K562 (cell line): ENCODE results near the gene BBS1. TPM values are rescaled to one million over a fixed set of nuclear protein-coding genes. Genes with fewer than 3 reads are reported as not detected.

Experiments used
- CC2D1A ChIP-seq: fragments of 450-650 bp; IDR thresholded peaks from 2 replicates; pipeline ENCODE4 v1.6.1; 2017; ENCODE audit warnings: mild to moderate bottlenecking
- GABPA ChIP-seq: fragments of 200-800 bp; sonication (Bioruptor generic); conservative IDR thresholded peaks from 2 replicates; pipeline ENCODE4 v1.6.1; 2016; ENCODE audit warnings: low read depth, missing genetic modification characterization, missing compliant biosample characterization
- KLF16 ChIP-seq: IDR thresholded peaks from 2 replicates; pipeline ENCODE4 v1.6.1; 2016; ENCODE audit warnings: antibody characterized with exemption
- LARP7 ChIP-seq: fragments of 450-650 bp; IDR thresholded peaks from 2 replicates; pipeline ENCODE4 v1.6.1; 2016
- MECOM ChIP-seq: fragments of 250-450 bp; sonication (Bioruptor Pico); IDR thresholded peaks from 2 replicates; pipeline ENCODE4 v1.8.0; 2022; ENCODE audit warnings: inconsistent platforms
- NR3C1 ChIP-seq: sonication (generic); formaldehyde crosslinking; IDR thresholded peaks from 2 replicates; pipeline ENCODE4 v1.8.1; 2022; ENCODE audit warnings: missing genetic modification reagents
- PCBP1 ChIP-seq: fragments of 200-400 bp; formaldehyde crosslinking; IDR thresholded peaks from 2 replicates; pipeline ENCODE4 v1.6.1; 2018; ENCODE audit warnings: mild to moderate bottlenecking, low read depth, low read length; ENCODE audit not compliant: poor library complexity, severe bottlenecking
- POLR2AphosphoS5 ChIP-seq: IDR thresholded peaks from 2 replicates; pipeline ENCODE4 v1.6.1; 2011; ENCODE audit warnings: mild to moderate bottlenecking, low read depth, low read length, moderate library complexity; ENCODE audit not compliant: control insufficient read depth, insufficient read depth
- PRMT5 ChIP-seq: sonication (generic); formaldehyde crosslinking; IDR thresholded peaks from 2 replicates; pipeline ENCODE4 v1.5.0; 2020; ENCODE audit warnings: missing genetic modification reagents
- SP2 ChIP-seq: IDR thresholded peaks from 2 replicates; pipeline ENCODE4 v1.6.1; 2011; ENCODE audit warnings: mild to moderate bottlenecking, low read depth, low read length, moderate library complexity; ENCODE audit not compliant: poor library complexity, severe bottlenecking; ENCODE audit errors: extremely low read depth
- SREBF2 ChIP-seq: sonication (generic); formaldehyde crosslinking; IDR thresholded peaks from 2 replicates; pipeline ENCODE4 v1.4.0; 2020; ENCODE audit warnings: mild to moderate bottlenecking, missing genetic modification reagents
- SUPT5H ChIP-seq: fragments of 450-650 bp; IDR thresholded peaks from 2 replicates; pipeline ENCODE4 v1.6.1; 2016
- TARDBP ChIP-seq: fragments of 450-650 bp; IDR thresholded peaks from 2 replicates; pipeline ENCODE4 v1.6.1; 2016
- WHSC1 ChIP-seq: IDR thresholded peaks from one replicate; pipeline ENCODE4 v1.6.1; 2012; ENCODE audit warnings: low read length, control low read depth, inconsistent platforms
- ZFX ChIP-seq: sonication (generic); formaldehyde crosslinking; IDR thresholded peaks from 2 replicates; pipeline ENCODE4 v1.8.0; 2022; ENCODE audit warnings: mild to moderate bottlenecking, missing genetic modification reagents, moderate library complexity
- ZNF507 ChIP-seq: conservative IDR thresholded peaks from 2 replicates; pipeline ENCODE4 v1.6.1; 2017; ENCODE audit warnings: missing genetic modification characterization, missing compliant biosample characterization
- polyA plus RNA-seq, 8 experiments: library from polyadenylated mRNA; depleted of rRNA in 4 of 8; stranded (reverse) in 5 of 8; unstranded in 3 of 8; fragments of >200 nt; fragmentation: Nextera tagmentation in 2 of 8; fragmentation: Illumina TruSeq in 1 of 8; extraction: Ambion mirVana in 2 of 8; extraction: Trizol in 1 of 8; gene quantifications; 2 replicates each; pipeline versions ENCODE4 v1.2.1 to v1.2.3, GENCODE V29; 2011 to 2014; ENCODE audit warnings: inconsistent platforms in 1 of 8, missing spikeins in 1 of 8
- total RNA-seq, 7 experiments: library from RNA; depleted of rRNA in 6 of 7; stranded (reverse); fragments of >200 nt in 6 of 7; fragmentation: Illumina TruSeq in 2 of 7; extraction: Trizol in 2 of 7; gene quantifications; 2 replicates each; pipeline versions ENCODE4 v1.2.1 to v1.2.3, GENCODE V29; 2011 to 2021; ENCODE audit warnings: low replicate concordance in 1 of 7
- TF ChIP-seq, protein P1 (sequence below): sonication (generic); formaldehyde crosslinking; IDR thresholded peaks from 2 replicates; pipeline ENCODE4 v1.8.0; 2022; ENCODE audit warnings: mild to moderate bottlenecking, missing genetic modification reagents
- TF ChIP-seq, protein P2 (sequence below): fragments of 250-450 bp; sonication (Bioruptor Pico); IDR thresholded peaks from 2 replicates; pipeline ENCODE4 v1.4.0; 2020; ENCODE audit warnings: mild to moderate bottlenecking
- TF ChIP-seq, protein P3 (sequence below): sonication (generic); formaldehyde crosslinking; IDR thresholded peaks from 2 replicates; pipeline ENCODE4 v1.8.1; 2023; ENCODE audit warnings: mild to moderate bottlenecking, missing genetic modification reagents
- TF ChIP-seq, protein P4 (sequence below): fragments of 250-450 bp; sonication (Bioruptor Pico); IDR thresholded peaks from 2 replicates; pipeline ENCODE4 v1.8.0; 2022; ENCODE audit warnings: inconsistent platforms
- TF ChIP-seq, protein P5 (sequence below): fragments of 250-450 bp; sonication (Bioruptor Pico); IDR thresholded peaks from 2 replicates; pipeline ENCODE4 v1.8.0; 2022; ENCODE audit warnings: moderate library complexity, mild to moderate bottlenecking, inconsistent platforms

Gene BBS1
- total and polyA plus RNA-seq, 9 of the 15 experiments (the other 6 are each of a cell fraction or from before 2014, with no cell fraction given): 9.0 to 19.8 (median 12.1) TPM

DNA sequence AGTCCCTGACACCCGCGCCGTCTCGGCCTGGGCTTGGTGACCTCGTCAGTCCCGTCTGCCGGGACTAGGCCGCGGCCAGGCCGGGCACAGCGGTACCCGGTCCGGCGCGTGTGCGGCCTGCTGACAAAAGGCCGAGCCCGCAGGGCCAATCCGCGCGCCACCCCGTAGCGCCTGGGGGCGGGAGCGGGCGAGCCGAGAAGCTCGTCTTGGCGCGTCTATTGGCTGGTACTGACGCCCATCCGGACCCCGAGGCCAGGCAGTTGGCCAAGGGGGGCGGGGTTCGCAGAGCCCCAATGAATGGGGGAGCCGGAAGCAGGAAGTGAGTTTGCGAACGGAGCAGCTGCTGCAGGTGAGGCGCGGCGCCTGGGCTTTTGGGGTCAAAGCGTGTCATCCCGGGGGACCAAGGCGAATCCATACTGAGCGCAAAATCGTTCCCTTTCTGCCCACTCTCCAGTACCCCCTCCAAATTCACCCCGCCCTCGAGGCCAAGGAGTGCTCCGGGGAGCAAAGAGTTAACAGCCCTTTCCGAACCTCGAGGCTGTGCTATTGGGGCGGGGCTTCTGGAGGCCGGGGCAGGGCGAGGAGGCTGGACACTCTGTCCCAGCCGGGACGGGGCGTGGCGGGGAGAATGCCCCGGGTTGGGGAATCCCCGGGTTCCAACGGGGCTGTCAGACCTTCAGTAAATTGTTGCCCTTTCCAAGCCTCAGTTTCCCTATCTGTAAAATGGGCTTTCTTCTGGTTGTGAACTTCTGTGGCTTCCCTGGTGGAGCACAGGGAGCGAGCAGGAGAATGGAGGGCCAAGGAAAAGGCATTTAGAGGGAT is 30.1 kb upstream of the BBS1 start, which contains the start of gene DPP3 (continued):
- TF ChIP-seq, protein P1, sequence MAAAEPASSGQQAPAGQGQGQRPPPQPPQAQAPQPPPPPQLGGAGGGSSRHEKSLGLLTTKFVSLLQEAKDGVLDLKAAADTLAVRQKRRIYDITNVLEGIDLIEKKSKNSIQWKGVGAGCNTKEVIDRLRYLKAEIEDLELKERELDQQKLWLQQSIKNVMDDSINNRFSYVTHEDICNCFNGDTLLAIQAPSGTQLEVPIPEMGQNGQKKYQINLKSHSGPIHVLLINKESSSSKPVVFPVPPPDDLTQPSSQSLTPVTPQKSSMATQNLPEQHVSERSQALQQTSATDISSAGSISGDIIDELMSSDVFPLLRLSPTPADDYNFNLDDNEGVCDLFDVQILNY (CRISPR knock-in tag): 0 out of 2 replicates have a peak, but pooled peaks have one; percentile 22
- TF ChIP-seq POLR2AphosphoS5: peak; percentile 67; the same call in 1 of the 2 replicates
- peak; percentile 90 for TF ChIP-seq SUPT5H
- peak; percentile 94 for TF ChIP-seq GABPA (tag)
- TF ChIP-seq, protein P2, sequence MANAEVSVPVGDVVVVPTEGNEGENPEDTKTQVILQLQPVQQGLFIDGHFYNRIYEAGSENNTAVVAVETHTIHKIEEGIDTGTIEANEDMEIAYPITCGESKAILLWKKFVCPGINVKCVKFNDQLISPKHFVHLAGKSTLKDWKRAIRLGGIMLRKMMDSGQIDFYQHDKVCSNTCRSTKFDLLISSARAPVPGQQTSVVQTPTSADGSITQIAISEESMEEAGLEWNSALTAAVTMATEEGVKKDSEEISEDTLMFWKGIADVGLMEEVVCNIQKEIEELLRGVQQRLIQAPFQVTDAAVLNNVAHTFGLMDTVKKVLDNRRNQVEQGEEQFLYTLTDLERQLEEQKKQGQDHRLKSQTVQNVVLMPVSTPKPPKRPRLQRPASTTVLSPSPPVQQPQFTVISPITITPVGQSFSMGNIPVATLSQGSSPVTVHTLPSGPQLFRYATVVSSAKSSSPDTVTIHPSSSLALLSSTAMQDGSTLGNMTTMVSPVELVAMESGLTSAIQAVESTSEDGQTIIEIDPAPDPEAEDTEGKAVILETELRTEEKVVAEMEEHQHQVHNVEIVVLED (CRISPR knock-in tag): no peak
- TF ChIP-seq, protein P3, sequence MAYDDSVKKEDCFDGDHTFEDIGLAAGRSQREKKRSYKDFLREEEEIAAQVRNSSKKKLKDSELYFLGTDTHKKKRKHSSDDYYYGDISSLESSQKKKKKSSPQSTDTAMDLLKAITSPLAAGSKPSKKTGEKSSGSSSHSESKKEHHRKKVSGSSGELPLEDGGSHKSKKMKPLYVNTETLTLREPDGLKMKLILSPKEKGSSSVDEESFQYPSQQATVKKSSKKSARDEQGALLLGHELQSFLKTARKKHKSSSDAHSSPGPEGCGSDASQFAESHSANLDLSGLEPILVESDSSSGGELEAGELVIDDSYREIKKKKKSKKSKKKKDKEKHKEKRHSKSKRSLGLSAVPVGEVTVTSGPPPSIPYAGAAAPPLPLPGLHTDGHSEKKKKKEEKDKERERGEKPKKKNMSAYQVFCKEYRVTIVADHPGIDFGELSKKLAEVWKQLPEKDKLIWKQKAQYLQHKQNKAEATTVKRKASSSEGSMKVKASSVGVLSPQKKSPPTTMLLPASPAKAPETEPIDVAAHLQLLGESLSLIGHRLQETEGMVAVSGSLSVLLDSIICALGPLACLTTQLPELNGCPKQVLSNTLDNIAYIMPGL (CRISPR knock-in tag): no peak; the same call in 1 of the 2 replicates
- TF ChIP-seq ZNF507 (tag): no peak
- TF ChIP-seq CC2D1A: 0 out of 2 replicates have a peak, but pooled peaks have one; percentile 45
- no peak for TF ChIP-seq KLF16
- TF ChIP-seq NR3C1 (CRISPR knock-in tag): no peak
- no peak for TF ChIP-seq MECOM (CRISPR knock-in tag)
- TF ChIP-seq, protein P4, sequence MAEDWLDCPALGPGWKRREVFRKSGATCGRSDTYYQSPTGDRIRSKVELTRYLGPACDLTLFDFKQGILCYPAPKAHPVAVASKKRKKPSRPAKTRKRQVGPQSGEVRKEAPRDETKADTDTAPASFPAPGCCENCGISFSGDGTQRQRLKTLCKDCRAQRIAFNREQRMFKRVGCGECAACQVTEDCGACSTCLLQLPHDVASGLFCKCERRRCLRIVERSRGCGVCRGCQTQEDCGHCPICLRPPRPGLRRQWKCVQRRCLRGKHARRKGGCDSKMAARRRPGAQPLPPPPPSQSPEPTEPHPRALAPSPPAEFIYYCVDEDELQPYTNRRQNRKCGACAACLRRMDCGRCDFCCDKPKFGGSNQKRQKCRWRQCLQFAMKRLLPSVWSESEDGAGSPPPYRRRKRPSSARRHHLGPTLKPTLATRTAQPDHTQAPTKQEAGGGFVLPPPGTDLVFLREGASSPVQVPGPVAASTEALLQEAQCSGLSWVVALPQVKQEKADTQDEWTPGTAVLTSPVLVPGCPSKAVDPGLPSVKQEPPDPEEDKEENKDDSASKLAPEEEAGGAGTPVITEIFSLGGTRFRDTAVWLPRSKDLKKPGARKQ (CRISPR knock-in tag): no peak
- TF ChIP-seq PCBP1: no peak
- TF ChIP-seq WHSC1: no peak
- TF ChIP-seq, protein P5, sequence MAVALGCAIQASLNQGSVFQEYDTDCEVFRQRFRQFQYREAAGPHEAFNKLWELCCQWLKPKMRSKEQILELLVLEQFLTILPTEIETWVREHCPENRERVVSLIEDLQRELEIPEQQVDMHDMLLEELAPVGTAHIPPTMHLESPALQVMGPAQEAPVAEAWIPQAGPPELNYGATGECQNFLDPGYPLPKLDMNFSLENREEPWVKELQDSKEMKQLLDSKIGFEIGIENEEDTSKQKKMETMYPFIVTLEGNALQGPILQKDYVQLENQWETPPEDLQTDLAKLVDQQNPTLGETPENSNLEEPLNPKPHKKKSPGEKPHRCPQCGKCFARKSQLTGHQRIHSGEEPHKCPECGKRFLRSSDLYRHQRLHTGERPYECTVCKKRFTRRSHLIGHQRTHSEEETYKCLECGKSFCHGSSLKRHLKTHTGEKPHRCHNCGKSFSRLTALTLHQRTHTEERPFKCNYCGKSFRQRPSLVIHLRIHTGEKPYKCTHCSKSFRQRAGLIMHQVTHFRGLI: no peak
- TF ChIP-seq LARP7: peak; percentile 60; the same call in 1 of the 2 replicates
- peak; percentile 100 for TF ChIP-seq ZFX
- peak; percentile 80 for TF ChIP-seq SP2
- no peak for TF ChIP-seq PRMT5 (CRISPR knock-in tag)
- no peak for TF ChIP-seq SREBF2
- TF ChIP-seq TARDBP: no peak
